Smooth muscle cell (in vitro differentiated cells): ENCODE measurements around the gene CRTC1. TPM values are rescaled to one million over a fixed set of nuclear protein-coding genes. Genes with fewer than 3 reads are reported as not detected.

Source experiments
- DNase-seq: peaks from one replicate; lab custom pipeline; 2025; ENCODE audit not compliant: unreplicated experiment; lab: John Stamatoyannopoulos, UW
- H2AFZ ChIP-seq: fragments of 200-600 bp; sonication (generic); 2 replicates; pipeline ENCODE4 v1.6.0; 2016; ENCODE audit warnings: antibody characterized with exemption, low read depth, mild to moderate bottlenecking
- H3F3A ChIP-seq: fragments of 200-600 bp; sonication (generic); 2 replicates; pipeline ENCODE4 v1.6.0; 2017; ENCODE audit warnings: antibody characterized with exemption, low read depth
- H3K27ac ChIP-seq: fragments of 200-600 bp; sonication (generic); 2 replicates; pipeline ENCODE4 v1.5.1; 2016; ENCODE audit warnings: low read depth, mild to moderate bottlenecking
- H3K27me3 ChIP-seq: fragments of 200-600 bp; sonication (generic); 2 replicates; pipeline ENCODE4 v1.6.1; 2016; ENCODE audit warnings: low read depth, mild to moderate bottlenecking
- H3K36me3 ChIP-seq: fragments of 200-600 bp; sonication (generic); 2 replicates; pipeline ENCODE4 v1.5.1; 2016; ENCODE audit warnings: low read depth
- H3K4me1 ChIP-seq: fragments of 200-600 bp; sonication (generic); 2 replicates; pipeline ENCODE4 v1.5.1; 2016; ENCODE audit warnings: low read depth
- H3K4me2 ChIP-seq: fragments of 200-600 bp; sonication (generic); 2 replicates; pipeline ENCODE4 v1.6.0; 2016; ENCODE audit warnings: mild to moderate bottlenecking
- H3K4me3 ChIP-seq: fragments of 200-600 bp; sonication (generic); 2 replicates; pipeline ENCODE4 v1.5.1; 2016; ENCODE audit warnings: mild to moderate bottlenecking
- H3K79me2 ChIP-seq: fragments of 200-600 bp; sonication (generic); 2 replicates; pipeline ENCODE4 v1.6.0; 2016; ENCODE audit warnings: low read depth, mild to moderate bottlenecking
- H3K9ac ChIP-seq: fragments of 200-600 bp; sonication (generic); 2 replicates; pipeline ENCODE4 v1.6.0; 2016; ENCODE audit warnings: low read depth
- H3K9me3 ChIP-seq: fragments of 200-600 bp; sonication (generic); replicated peaks from 2 replicates; pipeline ENCODE4 v1.5.1; 2016; ENCODE audit warnings: low read depth
- H4K20me1 ChIP-seq: fragments of 200-600 bp; sonication (generic); 2 replicates; pipeline ENCODE4 v1.6.0; 2016; ENCODE audit warnings: low read depth
- WGBS: methylation state at CpG from one replicate; pipeline ENCODE4 v1.1.7; 2016; ENCODE audit warnings: low lambda C conversion rate; 5-methylcytosine and 5-hydroxymethylcytosine counted together
- polyA plus RNA-seq: library from polyadenylated mRNA; unstranded; fragments of >200 nt; fragmentation: Nextera tagmentation; extraction: Ambion mirVana; gene quantifications from 2 replicates; pipeline ENCODE4 v1.2.1, GENCODE V29; 2016
- total RNA-seq: library from RNA; depleted of rRNA; stranded (reverse); fragments of >200 nt; gene quantifications from 2 replicates; pipeline ENCODE4 v1.2.3, GENCODE V29; 2014
- TF ChIP-seq, protein P1 (sequence below): fragments of 200-600 bp; sonication (generic); IDR thresholded peaks from 2 replicates; pipeline ENCODE4 v1.5.1; 2017; ENCODE audit warnings: borderline replicate concordance, mild to moderate bottlenecking, antibody characterized with exemption; ENCODE audit not compliant: insufficient read depth, poor library complexity, severe bottlenecking

The CRTC1 gene
- total and polyA plus RNA-seq, 2 experiments from 2014 or later: 1.6 to 3.1 TPM

DNA sequence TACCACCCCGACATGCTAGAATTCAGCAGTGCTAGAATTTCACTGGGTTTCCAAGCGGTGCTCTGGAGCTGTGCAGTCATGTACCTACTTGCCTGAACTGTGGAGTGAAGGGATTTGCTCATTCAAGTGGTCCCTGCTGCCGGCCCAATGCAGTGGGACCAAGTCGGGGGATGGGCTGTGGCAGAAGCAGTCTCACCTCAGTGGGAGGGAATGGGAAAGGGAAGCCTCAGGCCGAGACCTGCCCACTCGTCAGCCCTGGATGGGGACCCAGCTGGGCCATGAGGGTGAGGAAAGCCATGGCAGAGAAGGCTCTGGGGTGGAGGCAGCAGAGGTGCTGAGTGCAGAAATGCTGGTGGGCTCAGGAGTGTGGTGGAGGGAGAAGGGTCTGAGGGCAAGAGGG lies 31.7 kb upstream of the CRTC1 start:
- H3K9me3 ChIP-seq: no peaks in the 10 kb centered on the region
- no peaks in the 10 kb centered on the region for H3K36me3 ChIP-seq
- TF ChIP-seq, protein P1, sequence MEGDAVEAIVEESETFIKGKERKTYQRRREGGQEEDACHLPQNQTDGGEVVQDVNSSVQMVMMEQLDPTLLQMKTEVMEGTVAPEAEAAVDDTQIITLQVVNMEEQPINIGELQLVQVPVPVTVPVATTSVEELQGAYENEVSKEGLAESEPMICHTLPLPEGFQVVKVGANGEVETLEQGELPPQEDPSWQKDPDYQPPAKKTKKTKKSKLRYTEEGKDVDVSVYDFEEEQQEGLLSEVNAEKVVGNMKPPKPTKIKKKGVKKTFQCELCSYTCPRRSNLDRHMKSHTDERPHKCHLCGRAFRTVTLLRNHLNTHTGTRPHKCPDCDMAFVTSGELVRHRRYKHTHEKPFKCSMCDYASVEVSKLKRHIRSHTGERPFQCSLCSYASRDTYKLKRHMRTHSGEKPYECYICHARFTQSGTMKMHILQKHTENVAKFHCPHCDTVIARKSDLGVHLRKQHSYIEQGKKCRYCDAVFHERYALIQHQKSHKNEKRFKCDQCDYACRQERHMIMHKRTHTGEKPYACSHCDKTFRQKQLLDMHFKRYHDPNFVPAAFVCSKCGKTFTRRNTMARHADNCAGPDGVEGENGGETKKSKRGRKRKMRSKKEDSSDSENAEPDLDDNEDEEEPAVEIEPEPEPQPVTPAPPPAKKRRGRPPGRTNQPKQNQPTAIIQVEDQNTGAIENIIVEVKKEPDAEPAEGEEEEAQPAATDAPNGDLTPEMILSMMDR: no peak
- H2AFZ ChIP-seq: no peak overlapping the region
- peaks cover 11% of the 10 kb centered on the region for H3K79me2 ChIP-seq
- H3K4me2 ChIP-seq: peak overlapping the region; percentile 80
- peak overlapping the region; percentile 95 for H3K27ac ChIP-seq
- no peak overlapping the region for H3K4me3 ChIP-seq
- no peak overlapping the region for H3K9ac ChIP-seq
- H4K20me1 ChIP-seq: peaks cover 7% of the 10 kb centered on the region
- H3K27me3 ChIP-seq: no peaks in the 10 kb centered on the region
- peaks cover 22% of the 10 kb centered on the region for H3K4me1 ChIP-seq
- peaks cover 23% of the 10 kb centered on the region for H3F3A ChIP-seq
- DNase-seq: no peak
- WGBS: 70% methylated on average over 6 of the region's 6 CpGs

GRCh38 chr19:18653853-18654252 lies 29.6 kb upstream of the CRTC1 start:
- Histone ChIP-seq H3K27me3 (no peaks in the 10 kb centered on the region), H3K36me3 (no peaks in the 10 kb centered on the region), H3K9me3 (no peaks in the 10 kb centered on the region), H3K79me2 (peaks cover 14% of the 10 kb centered on the region), H3K4me2 (no peak overlapping the region), H3K9ac (no peak overlapping the region), H3K4me1 (peaks cover 37% of the 10 kb centered on the region), H4K20me1 (peaks cover 3% of the 10 kb centered on the region), H2AFZ (no peak overlapping the region), H3K27ac (no peak overlapping the region), H3F3A (peaks cover 26% of the 10 kb centered on the region), H3K4me3 (no peak overlapping the region)
- TF ChIP-seq, protein P1: no peak
- WGBS: no CpG with 5 or more reads among the region's 1 CpG
- no peak for DNase-seq

DNA sequence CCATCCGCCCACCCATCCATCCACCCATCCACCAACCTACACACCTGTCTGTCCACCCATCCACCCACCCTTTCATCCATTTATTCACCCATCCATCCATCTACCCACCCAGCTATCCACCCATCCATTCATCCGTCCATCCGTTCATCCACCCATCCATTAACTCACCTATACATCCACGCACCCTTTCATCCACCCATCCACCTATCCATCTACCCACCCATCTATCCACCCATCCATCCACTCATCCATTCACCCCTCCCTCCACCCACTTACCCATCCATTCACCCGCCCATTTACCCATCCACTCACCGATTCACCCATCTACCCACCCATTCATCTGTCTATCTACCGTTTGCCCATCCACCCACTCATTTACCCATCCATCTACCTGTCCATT lies 29.0 kb upstream of the CRTC1 start:
- no peaks in the 10 kb centered on the region for H3K36me3 ChIP-seq
- no peak overlapping the region for H3K9ac ChIP-seq
- no peak overlapping the region for H2AFZ ChIP-seq
- no peaks in the 10 kb centered on the region for H3K27me3 ChIP-seq
- 96% methylated on average over 6 of the region's 7 CpGs for WGBS
- H4K20me1 ChIP-seq: no peaks in the 10 kb centered on the region
- no peak for DNase-seq
- H3K27ac ChIP-seq: no peak overlapping the region
- TF ChIP-seq, protein P1: no peak
- peaks cover 14% of the 10 kb centered on the region for H3K79me2 ChIP-seq
- H3K4me3 ChIP-seq: no peak overlapping the region
- peaks cover 39% of the 10 kb centered on the region for H3K4me1 ChIP-seq
- H3K4me2 ChIP-seq: no peak overlapping the region
- peaks cover 30% of the 10 kb centered on the region for H3F3A ChIP-seq
- no peaks in the 10 kb centered on the region for H3K9me3 ChIP-seq

- no peak overlapping the region for H3K27ac ChIP-seq
- no peak overlapping the region for H3K4me3 ChIP-seq
- no peaks in the 10 kb centered on the region for H3K36me3 ChIP-seq
- no peak overlapping the region for H3K4me2 ChIP-seq
- no peak overlapping the region for H3K9ac ChIP-seq
- H2AFZ ChIP-seq: no peak overlapping the region
- H3K27me3 ChIP-seq: no peaks in the 10 kb centered on the region
- H3F3A ChIP-seq: peaks cover 27% of the 10 kb centered on the region
- no peaks in the 10 kb centered on the region for H4K20me1 ChIP-seq
- H3K79me2 ChIP-seq: peaks cover 14% of the 10 kb centered on the region
- peaks cover 37% of the 10 kb centered on the region for H3K4me1 ChIP-seq
- WGBS: 97% methylated on average over 13 of the region's 13 CpGs
- no peak for DNase-seq
- H3K9me3 ChIP-seq: no peaks in the 10 kb centered on the region
- TF ChIP-seq, protein P1: no peak
Measured at GRCh38 chr19:18655173-18655844, 28.2 kb upstream of the CRTC1 start.
